Measurements from ENCODE around the gene FCN1.

The FCN1 gene

GRCh38 chr9:134917431-134918373 is at the start of gene FCN1:
TSS of gene FCN1 (minus strand) at chr9:134917912. CDS start at chr9:134917871, 41 bp downstream.
- DNase-seq (ENCODE audit: low spot score): no peak
- no peak within 1 kb of the TSS for H3K27ac ChIP-seq (ENCODE audit: poor library complexity, severe bottlenecking)
- ATAC-seq (ENCODE audit: low read depth): no peak
- H3K27me3 ChIP-seq (ENCODE audit: insufficient read depth, poor library complexity, severe bottlenecking): peaks cover 11% of the 10 kb centered on the region
- no peaks in the 10 kb centered on the region for H3K36me3 ChIP-seq (ENCODE audit: low read depth)
- peaks cover 4% of the 10 kb centered on the region for H3K9me3 ChIP-seq (ENCODE audit: severe bottlenecking)
- no peak for TF ChIP-seq CTCF (IDR thresholded peaks at IDR 0.05; ENCODE audit: poor library complexity, severe bottlenecking)
- no peaks in the 10 kb centered on the region for H3K4me1 ChIP-seq (ENCODE audit: insufficient read depth, poor library complexity, severe bottlenecking)
- no peak within 1 kb of the TSS for H3K4me3 ChIP-seq (ENCODE audit: severe bottlenecking)

- DNase-seq (ENCODE audit: low spot score) (no peak), ATAC-seq (ENCODE audit: low read depth) (no peak)
- Histone ChIP-seq H3K27ac (ENCODE audit: poor library complexity, severe bottlenecking) (no peak overlapping the region), H3K36me3 (ENCODE audit: low read depth) (no peaks in the 10 kb centered on the region), H3K27me3 (ENCODE audit: insufficient read depth, poor library complexity, severe bottlenecking) (peaks cover 44% of the 10 kb centered on the region), H3K4me3 (ENCODE audit: severe bottlenecking) (no peak overlapping the region), H3K4me1 (ENCODE audit: insufficient read depth, poor library complexity, severe bottlenecking) (no peaks in the 10 kb centered on the region), H3K9me3 (ENCODE audit: severe bottlenecking) (no peaks in the 10 kb centered on the region)
- TF ChIP-seq CTCF (IDR thresholded peaks at IDR 0.05; ENCODE audit: poor library complexity, severe bottlenecking): no peak
Measured at GRCh38 chr9:134966697-134967546, 49.2 kb upstream of the FCN1 start.

- no peak overlapping the region for H3K4me3 ChIP-seq (ENCODE audit: severe bottlenecking)
- no peaks in the 10 kb centered on the region for H3K9me3 ChIP-seq (ENCODE audit: severe bottlenecking)
- DNase-seq (ENCODE audit: low spot score): no peak
- H3K4me1 ChIP-seq (ENCODE audit: insufficient read depth, poor library complexity, severe bottlenecking): no peaks in the 10 kb centered on the region
- no peak for ATAC-seq (ENCODE audit: low read depth)
- TF ChIP-seq CTCF (IDR thresholded peaks at IDR 0.05; ENCODE audit: poor library complexity, severe bottlenecking): no peak
- H3K27me3 ChIP-seq (ENCODE audit: insufficient read depth, poor library complexity, severe bottlenecking): peaks cover 50% of the 10 kb centered on the region
- no peak overlapping the region for H3K27ac ChIP-seq (ENCODE audit: poor library complexity, severe bottlenecking)
- no peaks in the 10 kb centered on the region for H3K36me3 ChIP-seq (ENCODE audit: low read depth)
Measured at GRCh38 chr9:134966270-134966669, 48.6 kb upstream of the FCN1 start.

- Histone ChIP-seq H3K27me3 (ENCODE audit: insufficient read depth, poor library complexity, severe bottlenecking) (peaks cover 51% of the 10 kb centered on the region), H3K27ac (ENCODE audit: poor library complexity, severe bottlenecking) (no peak overlapping the region), H3K9me3 (ENCODE audit: severe bottlenecking) (no peaks in the 10 kb centered on the region), H3K4me3 (ENCODE audit: severe bottlenecking) (no peak overlapping the region), H3K36me3 (ENCODE audit: low read depth) (no peaks in the 10 kb centered on the region), H3K4me1 (ENCODE audit: insufficient read depth, poor library complexity, severe bottlenecking) (no peaks in the 10 kb centered on the region)
- ATAC-seq (ENCODE audit: low read depth) (no peak), DNase-seq (ENCODE audit: low spot score) (no peak)
- no peak for TF ChIP-seq CTCF (IDR thresholded peaks at IDR 0.05; ENCODE audit: poor library complexity, severe bottlenecking)
Measured at GRCh38 chr9:134965851-134966250, 48.1 kb upstream of the FCN1 start.
